H9 (cell line): Measurements from ENCODE around the gene TTC28. TPM values are rescaled to one million over a fixed set of nuclear protein-coding genes. Genes with fewer than 3 reads are reported as not detected.

Experiments
- DNase-seq: peaks from one replicate; pipeline ENCODE4 v3.0.0-alpha.2; 2017
- H2AFZ ChIP-seq: one replicate; pipeline ENCODE4 v1.6.1; 2013; ENCODE audit warnings: mild to moderate bottlenecking, low read length, control low read depth, moderate library complexity
- H2AK5ac ChIP-seq: 2 replicates; pipeline ENCODE4 v1.6.1; 2013; ENCODE audit warnings: low read length, control low read depth, mixed read lengths; ENCODE audit not compliant: insufficient read length
- H2BK120ac ChIP-seq: one replicate; pipeline ENCODE4 v1.6.1; 2013; ENCODE audit warnings: low read depth, mild to moderate bottlenecking, low read length, control low read depth, inconsistent platforms; ENCODE audit not compliant: poor library complexity, severe bottlenecking
- H2BK12ac ChIP-seq: 2 replicates; pipeline ENCODE4 v1.6.1; 2013; ENCODE audit warnings: low read length, control low read depth, mixed read lengths, low read depth; ENCODE audit not compliant: insufficient read length
- H2BK15ac ChIP-seq: 2 replicates; pipeline ENCODE4 v1.6.1; 2013; ENCODE audit warnings: low read depth, low read length, control low read depth
- H2BK20ac ChIP-seq: one replicate; pipeline ENCODE4 v1.6.1; 2013; ENCODE audit warnings: low read depth, mild to moderate bottlenecking, low read length, control low read depth, inconsistent platforms; ENCODE audit not compliant: poor library complexity, severe bottlenecking
- H2BK5ac ChIP-seq: 2 replicates; pipeline ENCODE4 v1.6.1; 2013; ENCODE audit warnings: low read length, control low read depth, mixed read lengths; ENCODE audit not compliant: insufficient read length
- H3K14ac ChIP-seq: 2 replicates; pipeline ENCODE4 v1.6.1; 2013; ENCODE audit warnings: low read length, control low read depth; ENCODE audit not compliant: insufficient read depth
- H3K18ac ChIP-seq: 2 replicates; pipeline ENCODE4 v1.6.1; 2013; ENCODE audit warnings: low read depth, mild to moderate bottlenecking, mixed read lengths, low read length, control low read depth; ENCODE audit not compliant: insufficient read length
- H3K23ac ChIP-seq: 2 replicates; pipeline ENCODE4 v1.6.1; 2013; ENCODE audit warnings: low read length, control low read depth, mixed read lengths, low read depth; ENCODE audit not compliant: insufficient read length
- H3K23me2 ChIP-seq: 2 replicates; pipeline ENCODE4 v1.6.1; 2013; ENCODE audit warnings: low read depth, mild to moderate bottlenecking, mixed read lengths, low read length, control low read depth; ENCODE audit not compliant: insufficient read length, poor library complexity, severe bottlenecking
- H3K27ac ChIP-seq: 2 replicates; pipeline ENCODE4 v1.5.1; 2013; ENCODE audit warnings: low read length, control low read depth, mixed read lengths, low read depth; ENCODE audit not compliant: insufficient read length
- H3K27me3 ChIP-seq: 2 replicates; pipeline ENCODE4 v1.6.1; 2013; ENCODE audit warnings: low read length, control low read depth, inconsistent platforms; ENCODE audit not compliant: insufficient read depth
- H3K4ac ChIP-seq: 2 replicates; pipeline ENCODE4 v1.6.1; 2013; ENCODE audit warnings: low read depth, mild to moderate bottlenecking, control low read depth, inconsistent platforms, low read length, moderate library complexity
- H3K4me1 ChIP-seq: 2 replicates; pipeline ENCODE4 v1.6.1; 2013; ENCODE audit warnings: low read length, control low read depth, inconsistent platforms; ENCODE audit not compliant: insufficient read depth
- H3K4me2 ChIP-seq: 2 replicates; pipeline ENCODE4 v1.6.1; 2013; ENCODE audit warnings: low read length, control low read depth, mixed read lengths; ENCODE audit not compliant: insufficient read length, insufficient read depth
- H3K56ac ChIP-seq: 2 replicates; pipeline ENCODE4 v1.6.1; 2013; ENCODE audit warnings: low read depth, mild to moderate bottlenecking, mixed read lengths, low read length, control low read depth; ENCODE audit not compliant: insufficient read length
- H3K79me1 ChIP-seq: 2 replicates; pipeline ENCODE4 v1.6.1; 2013; ENCODE audit warnings: low read depth, mild to moderate bottlenecking, moderate library complexity, low read length, control low read depth, inconsistent platforms; ENCODE audit not compliant: insufficient read depth, poor library complexity, severe bottlenecking
- H3K79me2 ChIP-seq: 2 replicates; pipeline ENCODE4 v1.6.1; 2013; ENCODE audit warnings: low read length, control low read depth, inconsistent platforms; ENCODE audit not compliant: insufficient read depth
- H3K9ac ChIP-seq: 2 replicates; pipeline ENCODE4 v1.6.1; 2013; ENCODE audit warnings: low read length, control low read depth, mixed read lengths; ENCODE audit not compliant: insufficient read length; ENCODE audit errors: extremely low read depth
- H3K9me3 ChIP-seq: one replicate; pipeline ENCODE4 v1.6.1; 2013; ENCODE audit warnings: low read depth, low read length, inconsistent platforms; ENCODE audit not compliant: control insufficient read depth
- H3T11ph ChIP-seq: one replicate; pipeline ENCODE4 v1.6.1; 2013; ENCODE audit warnings: mild to moderate bottlenecking, low read length, control low read depth, inconsistent platforms
- H4K20me1 ChIP-seq: one replicate; pipeline ENCODE4 v1.6.1; 2013; ENCODE audit not compliant: control insufficient read depth, insufficient read length, insufficient read depth
- H4K5ac ChIP-seq: 2 replicates; pipeline ENCODE4 v1.6.1; 2013; ENCODE audit warnings: low read depth, mild to moderate bottlenecking, mixed read lengths, low read length, control low read depth; ENCODE audit not compliant: insufficient read length
- H4K8ac ChIP-seq: replicated peaks from 2 replicates; pipeline ENCODE4 v1.6.1; 2013; ENCODE audit warnings: low read length, control low read depth, mixed read lengths, low read depth; ENCODE audit not compliant: insufficient read length
- H4K91ac ChIP-seq: 2 replicates; pipeline ENCODE4 v1.6.1; 2013; ENCODE audit warnings: low read depth, mild to moderate bottlenecking, moderate library complexity, mixed read lengths, low read length, control low read depth; ENCODE audit not compliant: insufficient read length
- H3K27ac Mint-ChIP-seq, 3 experiments: 2 replicates in 2 of 3; 3 replicates in 1 of 3; pipeline ENCODE4 v1.8.0; 2020 to 2021; ENCODE audit warnings: mixed read lengths in 3 of 3, mild to moderate bottlenecking in 1 of 3, moderate library complexity in 1 of 3
- H3K27me3 Mint-ChIP-seq: 2 replicates; pipeline ENCODE4 v1.8.0; 2021; ENCODE audit warnings: low read depth, mild to moderate bottlenecking, moderate library complexity, mixed read lengths
- H3K36me3 Mint-ChIP-seq, 3 experiments: 2 replicates in 2 of 3; 3 replicates in 1 of 3; pipeline ENCODE4 v1.8.0; 2020 to 2021; ENCODE audit warnings: low read depth in 3 of 3, mixed read lengths in 3 of 3; ENCODE audit not compliant: insufficient read depth in 1 of 3
- H3K4me1 Mint-ChIP-seq, 2 experiments: 2 replicates each; pipeline ENCODE4 v1.8.0; 2020; ENCODE audit warnings: mixed read lengths in 2 of 2
- H3K4me3 Mint-ChIP-seq, 2 experiments: 2 replicates in 1 of 2; 3 replicates in 1 of 2; pipeline ENCODE4 v1.8.0; 2020 to 2021; ENCODE audit warnings: mild to moderate bottlenecking in 2 of 2, mixed read lengths in 2 of 2, moderate library complexity in 1 of 2
- H3K9me3 Mint-ChIP-seq, 2 experiments: 2 replicates in 1 of 2; 3 replicates in 1 of 2; pipeline ENCODE4 v1.8.0; 2020; ENCODE audit warnings: mild to moderate bottlenecking in 2 of 2, mixed read lengths in 2 of 2, moderate library complexity in 1 of 2
- CTCF ChIP-seq: fragments of 200-600 bp; sonication (generic); conservative IDR thresholded peaks from 3 replicates; pipeline ENCODE4 v1.8.0; 2021; ENCODE audit warnings: antibody characterized with exemption, mild to moderate bottlenecking
- WGBS: extraction: QIAGEN DNeasy Blood & Tissue Kit; methylation state at CpG from one replicate; pipeline ENCODE4 v1.1.7; 2013; ENCODE audit warnings: missing lambda C conversion rate, low lambda C conversion rate, mixed read lengths; ENCODE audit not compliant: insufficient read length; ENCODE audit errors: extremely low coverage; 5-methylcytosine and 5-hydroxymethylcytosine counted together
- total RNA-seq: library from RNA; stranded (reverse); gene quantifications from 2 replicates; pipeline ENCODE4 v1.2.1, GENCODE V29; 2021

Gene TTC28
- total RNA-seq, 1 experiment from 2014 or later = 13.6 TPM

- TF ChIP-seq CTCF = no peak
- Histone ChIP-seq H2AK5ac (no peak overlapping the region), H4K91ac (no peak overlapping the region), H4K20me1 (no peaks in the 10 kb centered on the region), H3K27ac (no peak overlapping the region), H2BK15ac (no peak overlapping the region), H3K56ac (no peak overlapping the region), H4K8ac (no peak overlapping the region), H3K18ac (no peak overlapping the region), H3K9me3 (no peaks in the 10 kb centered on the region), H2BK5ac (no peak overlapping the region), H3T11ph (no peak overlapping the region), H3K9ac (no peak overlapping the region), H2BK120ac (no peak overlapping the region), H3K4me2 (no peak overlapping the region), H3K14ac (no peak overlapping the region), H3K23me2 (no peaks in the 10 kb centered on the region), H3K79me2 (no peaks in the 10 kb centered on the region), H3K23ac (no peak overlapping the region), H2BK12ac (no peak overlapping the region), H3K4me1 (no peaks in the 10 kb centered on the region; the same call in 1 of the 2 replicates), H3K79me1 (no peaks in the 10 kb centered on the region), H3K4ac (no peak overlapping the region), H2AFZ (no peak overlapping the region), H4K5ac (no peak overlapping the region), H3K27me3 (no peaks in the 10 kb centered on the region), H2BK20ac (no peak overlapping the region)
- no CpG with 5 or more reads among the region's 2 CpGs for WGBS
- Mint-ChIP-seq H3K36me3 (no peaks in the 10 kb centered on the region), H3K4me3 (no peak overlapping the region), H3K9me3 (no peaks in the 10 kb centered on the region; a peak in 1 of 5 replicates), H3K27me3 (no peaks in the 10 kb centered on the region), H3K4me1 (peaks cover 14 to 28% of the 10 kb centered on the region in 2 experiments), H3K27ac (peak overlapping the region in 1 of 3 experiments; percentile 20; a peak in 2 of 7 replicates)
- DNase-seq = no peak
These were observed 255.1 kb downstream of the TTC28 start for GRCh38 chr22:28424427-28425080.
